SK-N-SH (cell line): ENCODE data around the gene PLA2G2F.

ENCODE experiments used
- JUND ChIP-seq: IDR thresholded peaks from 2 replicates; pipeline ENCODE4 v1.4.0; 2012
- YY1 ChIP-seq: IDR thresholded peaks from 2 replicates; pipeline ENCODE4 v1.4.0; 2012; ENCODE audit warnings: low read depth, mild to moderate bottlenecking

- TF ChIP-seq JUND = no peak
- no peak for TF ChIP-seq YY1
These were observed 3.0 kb downstream of the PLA2G2F start for GRCh38 chr1:20142001-20142710.
